Ureter (tissue), 1 donor: Measurements from ENCODE around the gene GTSE1. TPM values are rescaled to one million over a fixed set of nuclear protein-coding genes. Genes with fewer than 3 reads are reported as not detected.
"Not testable (repeated sequence)": the region's sequence is repeated elsewhere in the genome, so short reads cannot be mapped to it uniquely, and the experiment has no call there.

Experiments
- DNase-seq: peaks from one replicate; pipeline ENCODE4 v3.0.0-alpha.2; 2020; ENCODE audit warnings: low spot score
- total RNA-seq: library from RNA; stranded (reverse); gene quantifications from one replicate; pipeline ENCODE4 v1.2.4, GENCODE V29; 2023
- donor health status: DM: yes; HTN: yes; CAD: no.

Gene GTSE1
- total RNA-seq, 1 donor from 2014 or later: 1.6 TPM

- DNase-seq: no peak
These were observed 3.9 kb upstream of the GTSE1 start for GRCh38 chr22:46292732-46293131.

- no peak for DNase-seq
These were observed 3.0 kb upstream of the GTSE1 start for GRCh38 chr22:46293577-46294260.

- no peak for DNase-seq
These were observed 1.9 kb upstream of the GTSE1 start for GRCh38 chr22:46294784-46295183.

GRCh38 chr22:46295277-46295971 lies 1.2 kb upstream of the GTSE1 start:
- DNase-seq: no peak

DNA sequence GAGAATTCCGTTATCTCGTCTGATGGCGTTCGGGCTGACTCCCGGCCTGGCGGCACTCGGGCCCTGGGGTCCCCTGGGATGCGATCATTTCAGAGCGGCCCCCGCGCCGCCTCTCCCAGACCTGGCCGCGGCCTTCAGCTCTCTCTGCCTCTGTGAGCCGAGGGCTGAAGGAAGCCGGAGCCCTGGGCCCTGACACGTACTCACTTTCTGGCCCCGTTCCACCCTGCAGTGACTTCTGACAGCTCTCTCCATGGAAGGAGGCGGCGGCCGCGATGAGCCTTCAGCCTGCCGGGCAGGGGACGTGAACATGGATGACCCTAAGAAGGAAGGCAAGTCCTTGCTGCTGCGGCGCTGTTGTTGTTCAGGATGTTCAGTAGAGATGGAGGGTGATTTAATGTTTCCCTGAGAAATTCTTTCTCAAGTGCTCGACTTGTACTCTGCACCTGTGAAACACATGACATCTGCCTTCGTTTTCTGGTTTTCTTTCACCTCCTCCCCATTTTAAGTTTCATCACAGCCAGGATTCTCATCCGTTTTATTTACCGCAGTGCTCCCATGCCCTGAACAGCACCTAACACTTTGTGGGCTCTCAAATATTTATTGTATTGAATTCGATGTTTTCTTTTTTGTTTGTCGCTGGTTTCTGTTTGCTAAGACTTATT lies 612 bp downstream of the GTSE1 start:
- DNase-seq: no peak

GRCh38 chr22:46299101-46299500 lies 2.4 kb downstream of the GTSE1 start:
- DNase-seq: no peak

GRCh38 chr22:46300491-46300890 lies 3.8 kb downstream of the GTSE1 start:
- no peak for DNase-seq

- DNase-seq: no peak
These were observed 6.8 kb downstream of the GTSE1 start for GRCh38 chr22:46303347-46303965.

DNA sequence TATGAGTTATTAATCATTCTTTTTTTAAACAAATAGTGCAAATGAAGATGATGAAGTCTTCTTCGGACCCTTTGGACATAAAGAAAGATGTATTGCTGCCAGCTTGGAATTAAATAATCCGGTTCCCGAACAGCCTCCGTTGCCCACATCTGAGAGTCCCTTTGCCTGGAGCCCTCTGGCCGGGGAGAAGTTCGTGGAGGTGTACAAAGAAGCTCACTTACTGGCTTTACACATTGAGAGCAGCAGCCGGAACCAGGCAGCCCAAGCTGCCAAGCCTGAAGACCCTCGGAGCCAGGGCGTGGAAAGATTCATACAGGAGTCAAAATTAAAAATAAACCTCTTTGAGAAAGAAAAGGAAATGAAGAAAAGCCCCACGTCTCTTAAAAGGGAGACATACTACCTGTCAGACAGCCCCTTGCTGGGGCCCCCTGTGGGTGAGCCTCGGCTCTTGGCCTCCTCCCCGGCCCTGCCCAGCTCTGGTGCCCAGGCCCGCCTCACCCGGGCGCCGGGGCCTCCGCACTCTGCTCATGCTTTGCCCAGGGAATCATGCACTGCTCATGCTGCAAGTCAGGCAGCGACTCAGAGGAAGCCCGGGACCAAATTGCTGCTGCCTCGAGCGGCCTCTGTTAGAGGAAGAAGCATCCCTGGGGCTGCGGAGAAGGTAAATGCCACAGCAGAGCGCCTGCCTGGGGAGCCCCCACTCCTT lies 11.8 kb downstream of the GTSE1 start:
- DNase-seq: no peak

DNA sequence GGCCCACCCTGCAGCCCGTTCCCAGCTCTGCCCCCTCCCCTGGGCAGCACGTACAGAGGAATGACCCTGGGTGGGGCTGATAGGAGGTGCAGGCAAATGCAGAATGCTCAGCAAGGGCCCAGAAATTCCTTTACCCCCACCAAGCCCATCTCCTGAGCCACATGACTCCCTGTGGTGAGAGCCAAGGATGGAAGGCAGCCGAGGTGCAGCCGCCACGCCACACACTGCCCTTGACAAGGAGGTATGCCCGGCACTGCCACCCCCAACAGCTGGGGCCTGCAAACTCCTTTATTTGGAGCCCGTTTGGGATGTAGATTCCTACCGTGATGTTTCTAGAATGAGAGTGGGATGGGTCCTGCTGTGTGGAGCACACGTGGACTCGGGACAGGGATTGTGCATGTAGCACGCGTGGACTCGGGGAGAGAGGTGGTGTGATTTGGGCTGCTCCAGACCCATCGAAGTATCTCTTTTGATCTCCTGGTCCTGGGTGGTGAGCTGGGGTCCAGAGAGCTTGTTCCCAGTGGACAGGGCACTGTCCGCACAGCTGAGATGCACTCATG lies 12.9 kb downstream of the GTSE1 start:
- DNase-seq: no peak

- DNase-seq: no peak
These were observed 15.4 kb downstream of the GTSE1 start for GRCh38 chr22:46312056-46312455.

- not testable (repeated sequence) for DNase-seq
These were observed 16.2 kb downstream of the GTSE1 start for GRCh38 chr22:46312848-46313247.

- DNase-seq: no peak
These were observed 19.3 kb downstream of the GTSE1 start for GRCh38 chr22:46315976-46316375.

- DNase-seq: no peak
These were observed 21.0 kb downstream of the GTSE1 start for GRCh38 chr22:46317646-46318045.

DNA sequence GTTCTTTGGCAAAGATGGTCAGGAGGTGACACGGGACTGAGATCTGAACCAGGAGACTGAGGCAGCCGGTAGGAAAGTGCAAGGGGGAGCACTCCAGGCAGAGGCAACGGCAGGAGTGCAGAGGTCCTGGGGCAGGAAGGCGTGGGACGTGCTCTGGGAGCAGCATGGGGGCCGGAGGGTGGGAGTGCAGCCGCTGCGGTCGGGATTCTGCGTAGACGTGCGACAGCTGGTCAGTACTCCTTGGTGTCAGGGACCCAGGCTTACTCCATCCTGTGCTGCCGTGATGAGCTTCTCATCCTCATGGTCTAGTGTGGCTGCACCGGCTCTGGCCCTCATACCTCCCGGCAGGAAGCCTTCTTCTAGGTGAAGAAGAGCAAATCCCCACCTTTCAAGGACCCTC lies 21.9 kb downstream of the GTSE1 start:
- no peak for DNase-seq

DNA sequence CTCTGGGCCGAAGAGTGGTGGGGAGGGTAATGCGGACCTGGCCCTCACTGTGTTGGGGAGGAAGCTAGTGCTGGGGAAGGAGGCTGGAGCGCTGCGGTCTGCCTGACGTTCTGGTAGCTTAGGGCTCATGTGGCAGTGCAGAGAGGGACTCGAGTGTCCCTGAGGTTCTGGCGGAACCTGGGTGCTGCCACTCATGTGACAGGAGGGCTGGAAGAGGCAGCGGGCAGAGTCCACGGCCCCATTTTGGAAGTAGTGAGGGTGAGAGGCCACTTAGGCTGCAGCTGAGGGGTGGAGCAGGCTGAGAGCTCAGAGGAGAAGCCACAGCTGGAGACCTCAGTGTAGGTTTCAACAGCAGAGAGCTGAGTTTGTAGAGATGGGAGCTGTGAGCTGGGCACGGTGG lies 22.6 kb downstream of the GTSE1 start:
- DNase-seq: no peak

DNA sequence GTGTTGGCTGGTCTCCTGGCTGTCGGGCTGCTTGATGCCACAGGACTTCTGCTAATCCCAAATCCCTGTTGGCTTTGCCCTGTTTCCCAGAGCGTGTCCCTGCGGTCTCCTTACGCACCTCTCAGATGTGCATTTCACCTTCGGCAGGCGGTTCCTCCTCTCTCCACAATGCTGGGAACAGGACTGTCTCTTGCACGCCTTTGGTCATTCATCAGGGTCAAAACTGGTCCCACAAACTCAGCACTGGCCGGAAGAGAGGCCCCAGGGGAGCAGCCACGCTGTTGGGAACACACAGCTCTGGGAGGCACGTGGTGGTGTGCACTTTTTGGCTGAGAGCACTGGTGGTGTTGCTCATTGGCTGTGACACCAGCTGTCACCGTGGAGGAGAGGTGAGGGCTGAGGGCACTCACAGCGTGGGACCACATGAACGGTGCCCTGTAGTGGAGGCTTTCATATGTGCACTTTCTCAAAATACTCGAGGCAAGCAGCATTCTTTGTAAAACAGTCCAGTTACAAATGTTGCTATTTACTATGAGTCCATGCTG lies 23.6 kb downstream of the GTSE1 start:
- DNase-seq: no peak

- DNase-seq: no peak
These were observed 24.2 kb downstream of the GTSE1 start for GRCh38 chr22:46320716-46321386.

GRCh38 chr22:46322711-46323110 lies 26.0 kb downstream of the GTSE1 start:
- no peak for DNase-seq

DNA sequence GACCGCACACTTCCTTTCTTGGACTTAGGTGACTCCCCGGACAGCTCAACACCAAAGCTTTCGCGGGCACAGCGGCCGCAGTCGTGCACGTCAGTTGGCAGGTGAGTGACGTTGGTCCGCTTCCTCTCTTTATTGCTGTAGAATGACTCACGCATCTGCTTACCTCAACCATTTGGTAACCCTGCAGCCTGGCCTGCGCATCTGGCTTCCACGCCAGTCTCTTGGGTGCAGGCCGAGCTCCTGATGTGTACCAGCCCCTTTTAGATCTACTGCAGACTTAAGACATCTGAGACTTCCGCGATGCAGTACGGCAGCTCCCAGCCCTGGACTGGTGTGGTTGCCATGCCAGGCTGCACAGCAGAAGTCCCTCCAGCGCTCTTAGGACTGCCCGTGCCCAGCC lies 26.5 kb downstream of the GTSE1 start:
- no peak for DNase-seq
